Trophoblast cell (in vitro differentiated cells and primary cell): ENCODE results near the gene PRXL2A.
A peak's percentile ranks its signal among the peaks of the same experiment; 100 is the strongest.

Experiments used
- DNase-seq, 2 donors: peaks; one replicate each; pipeline ENCODE4 v3.0.0-alpha.2; 2016
- H2AFZ ChIP-seq: 2 replicates; pipeline ENCODE4 v1.6.1; 2013; ENCODE audit warnings: low read length, moderate library complexity, mild to moderate bottlenecking; ENCODE audit not compliant: insufficient read depth, poor library complexity
- H2AK5ac ChIP-seq: 2 replicates; pipeline ENCODE4 v1.6.1; 2013; ENCODE audit warnings: mild to moderate bottlenecking, low read length
- H2BK120ac ChIP-seq: 2 replicates; pipeline ENCODE4 v1.6.1; 2013; ENCODE audit warnings: low read length, mild to moderate bottlenecking, moderate library complexity; ENCODE audit not compliant: insufficient read depth, poor library complexity
- H2BK12ac ChIP-seq: 2 replicates; pipeline ENCODE4 v1.6.1; 2013; ENCODE audit warnings: mild to moderate bottlenecking, low read length, moderate library complexity
- H2BK5ac ChIP-seq: 2 replicates; pipeline ENCODE4 v1.6.1; 2013; ENCODE audit warnings: low read length, low read depth, moderate library complexity, mild to moderate bottlenecking; ENCODE audit not compliant: poor library complexity
- H3K14ac ChIP-seq: 2 replicates; pipeline ENCODE4 v1.6.1; 2013; ENCODE audit warnings: mild to moderate bottlenecking, low read length
- H3K18ac ChIP-seq: 2 replicates; pipeline ENCODE4 v1.6.1; 2013; ENCODE audit warnings: mild to moderate bottlenecking, low read length
- H3K23ac ChIP-seq: 2 replicates; pipeline ENCODE4 v1.6.1; 2013; ENCODE audit warnings: low read length
- H3K27ac ChIP-seq: 2 replicates; pipeline ENCODE4 v1.5.1; 2013; ENCODE audit warnings: low read depth, mild to moderate bottlenecking, inconsistent platforms, low read length, moderate library complexity
- H3K27me3 ChIP-seq: 2 replicates; pipeline ENCODE4 v1.6.1; 2013; ENCODE audit warnings: inconsistent platforms, mild to moderate bottlenecking, low read length, moderate library complexity; ENCODE audit not compliant: insufficient read depth
- H3K36me3 ChIP-seq, 2 experiments: 1 replicate in 1 of 2; 2 replicates in 1 of 2; pipeline ENCODE4 v1.6.1; 2013; ENCODE audit warnings: low read length in 2 of 2, mild to moderate bottlenecking in 2 of 2, moderate library complexity in 1 of 2; ENCODE audit not compliant: insufficient read depth in 2 of 2, control insufficient read depth in 1 of 2
- H3K4ac ChIP-seq: 2 replicates; pipeline ENCODE4 v1.6.1; 2013; ENCODE audit warnings: low read depth, mild to moderate bottlenecking, low read length, moderate library complexity
- H3K4me1 ChIP-seq, 2 experiments: 1 replicate in 1 of 2; 2 replicates in 1 of 2; pipeline ENCODE4 v1.6.1; 2013; ENCODE audit warnings: low read length in 2 of 2, mild to moderate bottlenecking in 2 of 2, moderate library complexity in 1 of 2; ENCODE audit not compliant: insufficient read depth in 2 of 2, control insufficient read depth in 1 of 2
- H3K4me2 ChIP-seq: 2 replicates; pipeline ENCODE4 v1.6.1; 2013; ENCODE audit warnings: inconsistent platforms, mild to moderate bottlenecking, low read length, moderate library complexity
- H3K4me3 ChIP-seq: 2 replicates; pipeline ENCODE4 v1.5.1; 2013; ENCODE audit warnings: mild to moderate bottlenecking, low read depth, low read length, inconsistent platforms
- H3K79me1 ChIP-seq: one replicate; pipeline ENCODE4 v1.6.1; 2013; ENCODE audit warnings: low read length
- H3K79me2 ChIP-seq: 2 replicates; pipeline ENCODE4 v1.6.1; 2013; ENCODE audit warnings: low read length, mild to moderate bottlenecking; ENCODE audit not compliant: control insufficient read depth, insufficient read depth, poor library complexity
- H3K9ac ChIP-seq: 2 replicates; pipeline ENCODE4 v1.6.1; 2013; ENCODE audit warnings: mild to moderate bottlenecking, low read length
- H3K9me3 ChIP-seq: 2 replicates; pipeline ENCODE4 v1.6.1; 2013; ENCODE audit warnings: low read depth, mild to moderate bottlenecking, control low read depth, inconsistent platforms, low read length; ENCODE audit not compliant: insufficient read depth
- H4K12ac ChIP-seq: 2 replicates; pipeline ENCODE4 v1.6.1; 2013; ENCODE audit warnings: low read depth, mild to moderate bottlenecking, low read length, moderate library complexity
- H4K8ac ChIP-seq: 2 replicates; pipeline ENCODE4 v1.6.1; 2013; ENCODE audit warnings: low read depth, mild to moderate bottlenecking, low read length, moderate library complexity
- H4K91ac ChIP-seq: one replicate; pipeline ENCODE4 v1.6.1; 2013; ENCODE audit warnings: low read depth, mild to moderate bottlenecking, low read length, moderate library complexity
- WGBS: extraction: QIAGEN DNeasy Blood & Tissue Kit; methylation state at CpG from one replicate; pipeline ENCODE4 v1.1.7; 2013; ENCODE audit warnings: missing lambda C conversion rate; ENCODE audit not compliant: insufficient read length, insufficient coverage; ENCODE audit errors: extremely low coverage; 5-methylcytosine and 5-hydroxymethylcytosine counted together

PRXL2A gene

GRCh38 chr10:80448209-80448942 lies 40.0 kb downstream of the PRXL2A start:
- Histone ChIP-seq H2BK120ac (no peak overlapping the region), H2BK5ac (no peak overlapping the region), H3K9me3 (peaks cover 1% of the 10 kb centered on the region), H3K4me1 (peaks cover 14% of the 10 kb centered on the region in 2 experiments), H4K12ac (no peak overlapping the region), H3K79me2 (peaks cover 2% of the 10 kb centered on the region), H2AFZ (no peak overlapping the region), H3K36me3 (no peaks in the 10 kb centered on the region), H3K18ac (no peak overlapping the region), H4K8ac (no peak overlapping the region), H3K79me1 (peaks cover 7% of the 10 kb centered on the region), H2AK5ac (no peak overlapping the region), H3K27me3 (no peaks in the 10 kb centered on the region), H3K27ac (no peak overlapping the region), H3K4me2 (no peak overlapping the region), H3K14ac (no peak overlapping the region), H3K4me3 (no peak overlapping the region), H3K23ac (no peak overlapping the region), H4K91ac (no peak overlapping the region), H3K9ac (no peak overlapping the region), H2BK12ac (no peak overlapping the region), H3K4ac (no peak overlapping the region)
- no CpG with 5 or more reads among the region's 4 CpGs for WGBS
- no peak for DNase-seq

GRCh38 chr10:80449520-80449919 lies 41.2 kb downstream of the PRXL2A start:
- WGBS: no CpG with 5 or more reads among the region's 2 CpGs
- Histone ChIP-seq H3K27me3 (no peaks in the 10 kb centered on the region), H3K36me3 (no peaks in the 10 kb centered on the region), H3K4me3 (no peak overlapping the region), H3K4ac (no peak overlapping the region), H4K12ac (no peak overlapping the region), H3K79me1 (peaks cover 11% of the 10 kb centered on the region), H2BK12ac (no peak overlapping the region), H3K18ac (no peak overlapping the region), H3K27ac (no peak overlapping the region), H2AFZ (no peak overlapping the region), H2AK5ac (no peak overlapping the region), H4K91ac (no peak overlapping the region), H4K8ac (no peak overlapping the region), H3K4me1 (peaks cover 7% of the 10 kb centered on the region in 2 experiments), H3K9me3 (peaks cover 1% of the 10 kb centered on the region), H2BK5ac (no peak overlapping the region), H3K23ac (no peak overlapping the region), H3K4me2 (no peak overlapping the region), H3K14ac (no peak overlapping the region), H3K9ac (no peak overlapping the region), H2BK120ac (no peak overlapping the region), H3K79me2 (peaks cover 7% of the 10 kb centered on the region)
- DNase-seq: peak in 1 of 2 donors; percentile 62

- H3K36me3 ChIP-seq: no peaks in the 10 kb centered on the region
- no peak overlapping the region for H3K4me2 ChIP-seq
- H2BK5ac ChIP-seq: no peak overlapping the region
- no peak overlapping the region for H3K9ac ChIP-seq
- H3K27ac ChIP-seq: no peak overlapping the region
- H2AK5ac ChIP-seq: no peak overlapping the region
- peaks cover 15% of the 10 kb centered on the region in 2 experiments for H3K4me1 ChIP-seq
- H3K79me2 ChIP-seq: peaks cover 23% of the 10 kb centered on the region
- no CpG with 5 or more reads among the region's 1 CpG for WGBS
- no peak overlapping the region for H3K14ac ChIP-seq
- peaks cover 1% of the 10 kb centered on the region for H3K9me3 ChIP-seq
- H4K12ac ChIP-seq: no peak overlapping the region
- H4K8ac ChIP-seq: no peak overlapping the region
- no peaks in the 10 kb centered on the region for H3K27me3 ChIP-seq
- no peak overlapping the region for H3K18ac ChIP-seq
- DNase-seq: no peak
- H3K79me1 ChIP-seq: peaks cover 17% of the 10 kb centered on the region
- H3K23ac ChIP-seq: no peak overlapping the region
- no peak overlapping the region for H3K4me3 ChIP-seq
- no peak overlapping the region for H4K91ac ChIP-seq
- H2BK12ac ChIP-seq: no peak overlapping the region
- no peak overlapping the region for H2BK120ac ChIP-seq
- no peak overlapping the region for H2AFZ ChIP-seq
- H3K4ac ChIP-seq: no peak overlapping the region
Observed at GRCh38 chr10:80451132-80451531, 42.8 kb downstream of the PRXL2A start.

- no peak overlapping the region for H2BK12ac ChIP-seq
- H3K27ac ChIP-seq: no peak overlapping the region
- H3K4me2 ChIP-seq: no peak overlapping the region
- H3K79me1 ChIP-seq: peaks cover 17% of the 10 kb centered on the region
- H3K9ac ChIP-seq: no peak overlapping the region
- H4K91ac ChIP-seq: no peak overlapping the region
- no peaks in the 10 kb centered on the region for H3K27me3 ChIP-seq
- H3K23ac ChIP-seq: no peak overlapping the region
- H2BK120ac ChIP-seq: no peak overlapping the region
- H3K18ac ChIP-seq: no peak overlapping the region
- H3K4me1 ChIP-seq: peaks cover 17 to 18% of the 10 kb centered on the region in 2 experiments
- peaks cover 1% of the 10 kb centered on the region for H3K9me3 ChIP-seq
- H4K12ac ChIP-seq: no peak overlapping the region
- H3K4me3 ChIP-seq: no peak overlapping the region
- H3K14ac ChIP-seq: no peak overlapping the region
- H2AFZ ChIP-seq: no peak overlapping the region
- no peaks in the 10 kb centered on the region for H3K36me3 ChIP-seq
- H3K79me2 ChIP-seq: peaks cover 27% of the 10 kb centered on the region
- no peak for DNase-seq
- H4K8ac ChIP-seq: no peak overlapping the region
- no peak overlapping the region for H2AK5ac ChIP-seq
- no peak overlapping the region for H3K4ac ChIP-seq
- H2BK5ac ChIP-seq: no peak overlapping the region
Observed at GRCh38 chr10:80452069-80452468, 43.7 kb downstream of the PRXL2A start.
